Neural cell (in vitro differentiated cells): Measurements from ENCODE around the gene CCDC152.

Experiments used
- EZH2 ChIP-seq: fragments of 200-600, 300-800 bp; shearing (Covaris generic), sonication (generic); IDR thresholded peaks from 2 replicates; pipeline ENCODE4 v1.6.1; 2014; ENCODE audit warnings: antibody characterized with exemption, low read length, borderline replicate concordance, mild to moderate bottlenecking; ENCODE audit not compliant: insufficient read depth, poor library complexity, severe bottlenecking
- MXI1 ChIP-seq: fragments of 450-650 bp; conservative IDR thresholded peaks from 2 replicates; pipeline ENCODE4 v1.6.1; 2014; ENCODE audit warnings: antibody characterized with exemption, mild to moderate bottlenecking; ENCODE audit not compliant: poor library complexity, severe bottlenecking
- TF ChIP-seq, protein P1 (sequence below): fragments of 450-650 bp; IDR thresholded peaks from 2 replicates; pipeline ENCODE4 v1.5.1; 2014; ENCODE audit warnings: antibody characterized with exemption, mild to moderate bottlenecking, moderate library complexity; ENCODE audit not compliant: poor library complexity, severe bottlenecking
- TF ChIP-seq, protein P2 (sequence below): IDR thresholded peaks from 2 replicates; pipeline ENCODE4 v1.6.1; 2012; ENCODE audit warnings: borderline replicate concordance

DNA sequence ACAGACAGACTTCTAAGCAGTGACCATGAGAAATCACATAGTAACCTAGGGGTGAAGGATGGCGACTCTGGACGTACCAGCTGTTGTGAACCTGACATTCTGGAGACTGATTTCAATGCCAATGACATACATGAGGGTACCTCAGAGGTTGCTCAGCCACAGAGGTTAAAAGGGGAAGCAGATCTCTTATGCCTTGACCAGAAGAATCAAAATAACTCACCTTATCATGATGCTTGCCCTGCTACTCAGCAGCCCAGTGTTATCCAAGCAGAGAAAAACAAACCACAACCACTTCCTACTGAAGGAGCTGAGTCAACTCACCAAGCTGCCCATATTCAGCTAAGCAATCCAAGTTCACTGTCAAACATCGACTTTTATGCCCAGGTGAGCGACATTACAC lies 38.0 kb upstream of the CCDC152 start:
- TF ChIP-seq MXI1, result no peak
- TF ChIP-seq, protein P1, sequence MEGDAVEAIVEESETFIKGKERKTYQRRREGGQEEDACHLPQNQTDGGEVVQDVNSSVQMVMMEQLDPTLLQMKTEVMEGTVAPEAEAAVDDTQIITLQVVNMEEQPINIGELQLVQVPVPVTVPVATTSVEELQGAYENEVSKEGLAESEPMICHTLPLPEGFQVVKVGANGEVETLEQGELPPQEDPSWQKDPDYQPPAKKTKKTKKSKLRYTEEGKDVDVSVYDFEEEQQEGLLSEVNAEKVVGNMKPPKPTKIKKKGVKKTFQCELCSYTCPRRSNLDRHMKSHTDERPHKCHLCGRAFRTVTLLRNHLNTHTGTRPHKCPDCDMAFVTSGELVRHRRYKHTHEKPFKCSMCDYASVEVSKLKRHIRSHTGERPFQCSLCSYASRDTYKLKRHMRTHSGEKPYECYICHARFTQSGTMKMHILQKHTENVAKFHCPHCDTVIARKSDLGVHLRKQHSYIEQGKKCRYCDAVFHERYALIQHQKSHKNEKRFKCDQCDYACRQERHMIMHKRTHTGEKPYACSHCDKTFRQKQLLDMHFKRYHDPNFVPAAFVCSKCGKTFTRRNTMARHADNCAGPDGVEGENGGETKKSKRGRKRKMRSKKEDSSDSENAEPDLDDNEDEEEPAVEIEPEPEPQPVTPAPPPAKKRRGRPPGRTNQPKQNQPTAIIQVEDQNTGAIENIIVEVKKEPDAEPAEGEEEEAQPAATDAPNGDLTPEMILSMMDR, result no peak
- TF ChIP-seq, protein P2, sequence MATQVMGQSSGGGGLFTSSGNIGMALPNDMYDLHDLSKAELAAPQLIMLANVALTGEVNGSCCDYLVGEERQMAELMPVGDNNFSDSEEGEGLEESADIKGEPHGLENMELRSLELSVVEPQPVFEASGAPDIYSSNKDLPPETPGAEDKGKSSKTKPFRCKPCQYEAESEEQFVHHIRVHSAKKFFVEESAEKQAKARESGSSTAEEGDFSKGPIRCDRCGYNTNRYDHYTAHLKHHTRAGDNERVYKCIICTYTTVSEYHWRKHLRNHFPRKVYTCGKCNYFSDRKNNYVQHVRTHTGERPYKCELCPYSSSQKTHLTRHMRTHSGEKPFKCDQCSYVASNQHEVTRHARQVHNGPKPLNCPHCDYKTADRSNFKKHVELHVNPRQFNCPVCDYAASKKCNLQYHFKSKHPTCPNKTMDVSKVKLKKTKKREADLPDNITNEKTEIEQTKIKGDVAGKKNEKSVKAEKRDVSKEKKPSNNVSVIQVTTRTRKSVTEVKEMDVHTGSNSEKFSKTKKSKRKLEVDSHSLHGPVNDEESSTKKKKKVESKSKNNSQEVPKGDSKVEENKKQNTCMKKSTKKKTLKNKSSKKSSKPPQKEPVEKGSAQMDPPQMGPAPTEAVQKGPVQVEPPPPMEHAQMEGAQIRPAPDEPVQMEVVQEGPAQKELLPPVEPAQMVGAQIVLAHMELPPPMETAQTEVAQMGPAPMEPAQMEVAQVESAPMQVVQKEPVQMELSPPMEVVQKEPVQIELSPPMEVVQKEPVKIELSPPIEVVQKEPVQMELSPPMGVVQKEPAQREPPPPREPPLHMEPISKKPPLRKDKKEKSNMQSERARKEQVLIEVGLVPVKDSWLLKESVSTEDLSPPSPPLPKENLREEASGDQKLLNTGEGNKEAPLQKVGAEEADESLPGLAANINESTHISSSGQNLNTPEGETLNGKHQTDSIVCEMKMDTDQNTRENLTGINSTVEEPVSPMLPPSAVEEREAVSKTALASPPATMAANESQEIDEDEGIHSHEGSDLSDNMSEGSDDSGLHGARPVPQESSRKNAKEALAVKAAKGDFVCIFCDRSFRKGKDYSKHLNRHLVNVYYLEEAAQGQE, result no peak
- no peak for TF ChIP-seq EZH2
